Hematopoietic multipotent progenitor cell treated with erythropoietin and hydrocortisone succinate and interleukin-3 and kit ligand, for 4 days (in vitro differentiated cells): ENCODE data around the gene WDR93.
"Not testable (repeated sequence)": the region's sequence is repeated elsewhere in the genome, so short reads cannot be mapped to it uniquely, and the experiment has no call there.

ENCODE experiments used
- DNase-seq: peaks from one replicate; pipeline ENCODE4 v3.0.0-alpha.2; 2015

Gene WDR93

DNA sequence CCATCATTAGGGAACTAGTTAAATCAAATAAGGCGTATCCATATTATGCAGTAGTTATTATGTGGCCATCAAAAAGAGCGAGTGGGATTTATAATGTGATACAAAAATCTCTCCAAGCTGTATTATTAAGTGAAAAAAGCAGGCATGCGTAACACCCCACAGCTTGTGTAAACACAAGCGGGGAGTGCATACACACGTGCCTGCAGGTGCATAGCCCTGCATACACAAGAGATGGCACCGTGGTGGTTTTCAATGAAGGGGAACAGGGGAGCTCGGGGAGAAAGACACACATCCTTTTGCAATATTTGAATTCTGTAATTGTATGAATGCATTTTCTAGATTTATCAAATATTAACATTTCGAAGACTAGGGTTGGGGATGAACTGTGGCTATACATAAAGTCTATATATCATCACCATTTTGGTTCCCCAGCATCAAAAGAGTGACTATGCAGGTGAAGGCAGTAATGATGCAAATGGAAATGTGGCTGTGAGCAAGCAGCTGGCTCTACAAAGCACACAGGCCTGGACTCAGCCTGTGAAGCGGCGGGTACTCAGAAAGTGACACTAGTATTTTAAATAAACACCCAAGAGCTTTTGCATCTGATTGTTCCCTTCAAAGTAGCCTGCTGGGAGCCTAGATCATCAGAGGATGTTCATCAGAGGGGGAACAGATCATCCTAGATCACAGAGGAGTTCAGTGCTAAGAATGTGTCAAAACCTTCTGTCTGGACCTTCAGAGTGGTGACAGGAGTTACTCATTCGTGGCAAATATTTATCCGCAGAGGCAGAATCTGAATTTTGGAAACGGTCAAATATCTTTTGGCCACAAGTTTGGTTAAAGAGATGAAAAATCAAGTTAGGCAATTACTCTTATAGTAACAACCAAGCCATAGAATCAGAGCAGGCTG, 25.9 kb upstream of the WDR93 start:
- DNase-seq: no peak

GRCh38 chr15:89665449-89666181, 25.0 kb upstream of the WDR93 start:
- DNase-seq: peak; percentile 68

GRCh38 chr15:89666184-89666857, 24.3 kb upstream of the WDR93 start:
- peak; percentile 18 for DNase-seq

GRCh38 chr15:89666858-89667705, 23.5 kb upstream of the WDR93 start:
- DNase-seq: peak; percentile 33

DNA sequence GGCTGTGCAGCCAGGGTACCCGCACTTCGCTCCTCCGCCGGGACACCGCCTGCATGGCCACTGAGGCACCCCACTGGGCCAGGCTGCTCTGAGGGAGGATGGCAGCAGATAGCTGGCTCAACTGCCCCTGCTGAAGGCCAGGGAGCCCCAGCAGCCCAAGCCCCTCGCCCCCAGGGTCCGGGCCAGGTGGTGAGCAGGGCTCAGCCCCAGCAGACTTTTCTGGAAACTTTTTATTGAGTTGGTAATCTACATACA, 23.0 kb upstream of the WDR93 start:
- DNase-seq: no peak

DNA sequence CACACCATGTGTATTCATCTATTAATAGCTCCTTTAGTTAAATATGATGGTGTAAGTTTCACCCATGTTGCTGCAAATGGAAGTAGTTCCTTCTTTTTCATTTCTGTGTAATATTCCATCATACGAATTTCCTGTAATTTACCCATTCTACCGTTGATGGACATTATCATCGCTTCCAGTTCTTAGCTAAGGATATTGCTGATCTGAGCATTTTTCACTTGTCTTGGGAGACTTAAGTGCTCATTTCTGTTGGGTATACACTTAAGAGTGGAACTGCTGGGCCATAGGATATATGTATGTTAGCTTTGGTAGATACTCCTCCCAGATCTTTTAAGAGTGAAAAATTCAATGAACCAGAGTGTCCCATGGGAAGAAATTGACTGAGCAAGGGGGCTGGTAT, 22.4 kb upstream of the WDR93 start:
- no peak for DNase-seq

- no peak for DNase-seq
These were observed 21.2 kb upstream of the WDR93 start for GRCh38 chr15:89669309-89669865.

DNA sequence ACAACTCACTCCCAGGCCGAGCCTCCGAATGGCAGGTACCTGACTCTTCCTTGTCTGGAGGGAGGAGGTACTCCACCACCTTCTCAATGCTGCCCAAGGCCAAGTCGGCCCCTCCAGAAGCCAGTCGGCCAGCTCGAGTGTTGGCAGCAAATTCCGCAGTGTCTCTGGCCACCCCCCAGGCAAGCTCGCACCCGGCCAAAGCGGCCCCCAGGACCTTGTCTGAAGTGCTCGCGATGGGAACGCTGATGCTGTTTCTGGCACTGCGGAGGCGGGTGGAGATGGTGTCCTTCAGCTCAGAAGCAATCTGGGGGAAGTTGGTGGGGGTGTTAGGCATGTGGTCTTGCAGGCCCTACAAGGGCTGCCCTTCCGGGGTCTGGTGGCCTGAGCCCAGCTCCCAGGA, 20.7 kb upstream of the WDR93 start:
- DNase-seq: no peak

- DNase-seq: no peak
These were observed 19.5 kb upstream of the WDR93 start for GRCh38 chr15:89670971-89671560.

- no peak for DNase-seq
These were observed 18.9 kb upstream of the WDR93 start for GRCh38 chr15:89671687-89672086.

- DNase-seq: no peak
These were observed 18.1 kb upstream of the WDR93 start for GRCh38 chr15:89672221-89673164.

- peak; percentile 76 for DNase-seq
These were observed 17.5 kb upstream of the WDR93 start for GRCh38 chr15:89673165-89673512.

- peak; percentile 22 for DNase-seq
These were observed 16.1 kb upstream of the WDR93 start for GRCh38 chr15:89674526-89674925.

DNA sequence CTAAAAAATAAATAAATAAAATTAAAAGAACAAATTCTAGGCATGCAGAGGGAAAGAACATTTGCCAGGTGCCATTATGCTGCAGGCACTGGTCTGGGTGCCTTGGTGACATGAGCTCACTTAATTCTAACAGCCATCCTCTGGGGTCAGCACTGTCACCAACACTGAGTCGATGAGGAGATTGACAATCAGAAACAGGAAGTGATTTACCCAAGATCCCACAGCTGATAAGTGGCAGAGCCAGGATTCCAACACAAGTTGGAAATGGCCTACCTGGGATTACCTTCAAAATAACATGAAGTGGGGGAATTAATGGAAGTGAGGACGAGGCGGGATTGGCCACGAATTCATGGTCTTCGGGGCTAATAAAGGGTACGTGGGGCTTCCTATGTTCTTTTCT, 15.0 kb upstream of the WDR93 start:
- no peak for DNase-seq

- DNase-seq: no peak
These were observed 13.2 kb upstream of the WDR93 start for GRCh38 chr15:89677381-89677780.

GRCh38 chr15:89679212-89679611, 11.4 kb upstream of the WDR93 start, which contains the start of gene PLIN1:
Gene PLIN1, minus strand, starts transcription at chr15:89679367. Its CDS starts 1,878 bp downstream, at chr15:89677489.
- no peak for DNase-seq

- DNase-seq: no peak
These were observed 10.2 kb upstream of the WDR93 start for GRCh38 chr15:89680282-89680873.

GRCh38 chr15:89681146-89681545, 9.5 kb upstream of the WDR93 start:
- no peak for DNase-seq

DNA sequence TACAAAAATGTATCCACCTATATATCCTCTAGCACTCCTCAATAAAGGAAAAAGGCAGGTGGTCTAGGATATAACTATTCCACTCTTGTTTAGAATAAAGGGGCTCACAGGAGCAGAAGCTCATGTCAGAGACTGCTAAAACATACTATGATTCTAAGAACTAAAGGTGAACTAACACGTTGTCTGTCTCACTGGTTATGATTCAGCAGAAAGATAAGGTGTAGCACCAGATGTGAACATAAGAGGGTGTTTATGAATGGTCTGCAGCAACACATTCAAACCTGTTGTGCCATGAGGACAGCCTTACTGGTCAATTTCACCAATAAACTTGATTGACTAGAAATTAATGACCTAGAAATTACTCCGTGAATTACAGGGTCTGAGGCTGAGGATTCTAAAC, 4.6 kb upstream of the WDR93 start:
- DNase-seq: no peak

DNA sequence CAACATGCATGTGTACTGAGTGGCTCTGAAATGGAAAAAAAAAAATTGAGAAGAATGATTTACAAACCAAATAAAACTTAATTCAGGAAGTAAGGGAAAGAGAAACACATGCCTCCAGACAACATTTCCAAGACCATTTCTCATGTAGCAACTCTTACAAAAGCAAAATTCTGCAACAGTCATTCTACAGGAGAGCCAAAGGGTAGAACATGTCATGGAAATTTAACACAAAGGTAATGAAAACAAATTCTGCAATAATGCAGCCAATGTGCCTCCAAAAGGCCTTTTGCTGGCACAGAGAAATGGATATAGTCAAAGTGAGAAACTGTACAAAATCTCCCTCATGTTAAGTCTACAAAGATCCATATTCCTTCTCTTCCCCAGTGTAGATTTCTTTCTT, 4.1 kb upstream of the WDR93 start:
- DNase-seq: no peak

DNA sequence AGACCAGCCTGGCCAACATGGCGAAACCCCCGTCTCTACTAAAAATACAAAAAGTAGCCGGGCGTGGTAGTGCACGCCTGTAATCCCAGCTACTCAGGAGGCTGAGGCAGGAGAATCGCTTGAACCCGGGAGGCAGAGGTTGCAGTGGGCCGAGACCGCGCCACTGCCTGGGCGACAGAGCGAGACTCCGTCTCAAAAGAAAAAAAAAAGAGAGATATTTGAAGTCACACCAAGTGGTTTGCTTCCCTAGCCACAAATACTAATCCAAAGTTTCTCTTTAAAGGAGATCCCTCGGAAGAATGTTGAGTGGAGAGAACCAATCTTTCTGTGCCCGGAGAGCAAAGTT, 708 bp upstream of the WDR93 start:
- DNase-seq: not testable (repeated sequence)
